IPS DF 4.7 (cell line): Measurements from ENCODE around the gene ARVCF.

ENCODE experiments used
- DNase-seq: peaks from one replicate; pipeline ENCODE4 v3.0.0-alpha.2; 2013; ENCODE audit warnings: low spot score; ENCODE audit errors: extremely low read depth

ARVCF gene

GRCh38 chr22:20031732-20032406 is 15.2 kb upstream of the ARVCF start:
- no peak for DNase-seq

- DNase-seq, result no peak
Observed at GRCh38 chr22:20029550-20030225, 13.1 kb upstream of the ARVCF start.

GRCh38 chr22:20028855-20029549 is 12.4 kb upstream of the ARVCF start:
- no peak for DNase-seq

DNA sequence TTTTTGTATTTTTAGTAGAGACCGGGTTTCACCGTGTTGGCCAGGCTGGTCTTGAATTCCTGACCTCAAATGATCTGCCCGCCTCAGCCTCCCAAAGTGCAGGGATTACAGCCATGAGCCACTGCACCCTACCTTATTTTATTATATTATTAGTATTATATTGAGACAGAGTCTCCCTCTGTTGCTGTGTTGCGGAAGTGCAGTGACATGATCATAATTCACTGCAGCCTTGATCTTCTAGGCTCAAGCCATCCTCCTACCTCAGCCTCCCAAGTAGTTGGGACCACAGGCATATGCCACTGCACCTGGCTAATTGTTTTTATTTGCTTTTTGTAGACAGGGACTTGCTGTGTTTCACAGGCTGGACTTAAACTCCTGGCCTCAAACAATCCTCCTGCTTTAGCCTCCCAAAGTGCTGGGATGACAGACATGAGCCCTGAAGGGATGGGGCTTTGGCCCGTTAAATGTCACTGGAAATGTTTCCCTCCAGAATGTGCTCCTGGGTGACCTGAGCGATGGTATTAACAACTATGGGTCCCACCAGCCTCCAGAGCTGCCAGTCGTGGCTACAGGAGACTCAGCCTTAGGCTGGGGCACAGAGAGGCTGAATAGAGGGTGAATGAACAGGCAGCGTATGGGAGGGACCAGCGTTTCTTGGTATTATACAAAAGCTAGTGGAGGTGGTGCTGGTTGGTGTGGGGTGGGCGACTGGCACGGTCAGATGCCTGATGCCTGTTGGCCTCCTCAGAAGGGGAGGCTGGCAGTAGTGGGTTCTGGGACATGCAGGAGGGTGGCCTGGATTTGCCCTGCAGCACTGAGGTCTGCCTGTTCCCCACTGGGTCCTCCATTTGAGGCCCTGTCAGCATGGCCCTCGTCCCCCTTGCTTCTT is 11.6 kb upstream of the ARVCF start:
- DNase-seq, result no peak

DNA sequence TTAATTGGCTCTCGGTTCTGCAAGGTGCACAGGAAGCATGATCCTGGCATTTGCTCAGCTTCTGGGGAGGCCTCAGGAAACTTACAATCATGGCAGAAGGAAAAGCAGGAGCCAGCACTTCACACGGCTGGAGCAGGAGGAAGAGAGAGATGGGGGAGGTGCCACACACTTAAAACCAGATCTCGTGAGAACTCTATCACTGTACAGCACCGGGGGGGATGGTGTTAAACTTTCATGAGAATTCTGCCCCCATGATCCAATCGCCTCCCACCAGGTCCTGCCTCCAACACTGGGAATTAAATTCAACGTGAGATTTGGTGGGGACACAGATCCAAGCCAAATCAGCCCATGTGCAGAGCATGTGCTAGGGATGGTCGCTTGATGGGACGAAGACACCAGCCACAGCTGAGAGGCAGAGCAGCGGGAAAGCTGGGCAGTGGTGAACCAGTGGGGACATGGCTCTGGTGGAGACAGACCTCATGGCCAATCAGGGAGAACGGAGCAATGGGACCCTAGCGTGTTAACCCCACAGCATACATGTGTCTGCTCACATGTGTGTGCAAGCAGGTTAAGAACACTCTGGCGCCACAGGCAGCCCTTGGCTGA is 10.5 kb upstream of the ARVCF start:
- no peak for DNase-seq

DNA sequence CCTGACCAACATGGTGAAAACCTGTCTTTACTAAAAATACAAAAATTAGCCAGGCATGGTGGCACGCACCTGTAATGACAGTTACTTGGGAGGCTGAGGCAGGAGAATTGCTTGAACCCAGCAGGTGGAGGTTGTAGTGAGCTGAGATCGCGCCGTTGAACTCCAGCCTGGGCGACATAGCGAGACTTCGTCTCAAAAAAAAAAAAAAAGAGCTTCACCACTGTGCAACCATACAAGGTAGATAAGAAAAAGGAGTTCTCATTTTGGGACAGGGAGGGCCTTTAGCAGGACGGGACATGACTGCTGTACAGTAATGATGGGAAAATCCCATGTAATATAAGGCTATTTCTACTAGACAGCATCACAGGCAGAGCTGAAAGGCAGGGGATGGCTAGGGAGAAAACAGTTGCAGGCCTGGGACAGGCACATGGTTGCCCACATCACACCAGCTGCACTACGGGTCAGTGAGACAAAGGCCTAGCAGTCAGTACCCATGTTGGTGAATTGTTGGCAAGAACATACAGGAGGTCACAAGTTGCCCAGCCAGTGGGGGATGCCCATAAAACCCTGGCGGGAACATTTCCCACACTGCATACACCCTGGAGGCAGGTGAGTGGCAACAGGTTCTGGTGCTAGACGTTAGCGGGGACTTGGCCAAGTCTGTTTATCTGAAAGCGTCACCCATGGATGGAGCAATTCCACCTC is 9.7 kb upstream of the ARVCF start:
- DNase-seq, result no peak

DNA sequence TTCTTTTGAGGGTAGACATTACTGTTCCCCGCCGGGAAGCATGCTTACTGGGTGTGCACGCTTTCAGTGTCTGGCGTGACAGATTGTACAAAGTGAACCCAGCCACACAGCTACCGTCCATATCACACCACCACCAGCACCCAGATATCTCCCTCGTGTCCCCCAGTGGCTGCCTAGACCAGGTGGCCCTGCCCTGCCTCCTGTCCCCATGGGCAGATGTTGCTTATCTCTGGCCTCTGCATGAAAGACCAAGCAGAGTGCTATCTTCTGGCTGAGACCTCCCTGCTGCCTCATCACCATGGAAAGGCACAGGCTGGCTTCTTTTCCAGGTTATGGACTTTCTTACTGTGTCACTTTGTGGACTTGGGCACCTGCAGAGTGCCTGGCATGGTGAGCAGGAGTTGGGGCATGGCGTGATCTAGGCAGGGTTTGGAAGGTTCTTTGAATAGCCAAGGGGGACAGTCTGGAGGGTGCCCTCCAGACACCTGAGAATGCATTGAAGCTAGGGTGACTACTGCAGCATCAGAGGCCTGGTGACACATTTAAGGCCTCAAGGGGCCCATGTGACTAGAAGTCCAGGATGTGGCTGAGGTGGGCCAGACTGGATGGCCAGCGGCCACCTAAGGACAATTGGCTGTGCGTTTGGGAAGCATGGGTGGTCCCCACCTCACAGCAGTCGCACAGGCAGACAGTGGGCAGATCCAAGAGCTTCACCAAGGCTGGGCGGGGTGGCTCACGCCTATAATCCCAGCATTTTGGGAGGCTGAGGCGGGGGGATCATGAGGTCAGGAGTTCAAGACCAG is 9.0 kb upstream of the ARVCF start:
- no peak for DNase-seq

DNA sequence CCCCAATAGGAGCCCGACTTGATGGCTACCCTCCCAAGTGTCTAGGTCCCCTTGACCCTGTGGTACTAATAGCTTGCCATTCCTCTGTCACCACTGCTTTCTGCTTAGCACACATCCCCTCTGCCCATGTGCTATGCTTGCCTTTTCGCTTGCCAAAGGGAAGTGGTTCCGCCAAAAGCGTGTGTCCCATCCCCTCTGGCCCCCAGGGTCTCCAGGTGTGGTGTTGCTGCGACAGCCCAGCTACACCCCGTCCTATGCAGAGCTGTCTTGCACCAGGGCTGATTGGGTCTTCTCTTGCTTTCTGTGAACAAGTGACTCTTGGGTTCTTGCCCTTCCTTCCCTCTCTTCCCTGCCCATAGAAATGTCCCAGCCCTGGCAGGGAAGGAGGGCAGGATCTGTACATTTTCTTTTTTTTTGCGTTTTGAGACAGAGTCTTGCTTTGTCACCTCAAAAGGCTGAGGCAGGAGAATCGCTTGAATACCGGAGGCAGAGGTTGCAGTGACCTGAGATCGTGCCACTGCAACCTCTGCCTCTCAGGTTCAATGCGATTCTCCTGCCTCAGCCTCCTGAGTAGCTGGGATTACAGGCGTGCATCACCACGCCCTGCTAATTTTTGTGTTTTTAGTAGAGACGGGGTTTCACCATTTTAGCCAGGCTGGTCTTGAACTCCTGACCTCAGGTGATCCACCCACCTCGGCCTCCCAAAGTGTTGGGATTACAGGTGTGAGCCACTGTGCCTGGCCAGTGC is 8.2 kb upstream of the ARVCF start:
- no peak for DNase-seq

GRCh38 chr22:20024225-20024624 is 7.6 kb upstream of the ARVCF start:
- no peak for DNase-seq

- DNase-seq, result no peak
Observed at GRCh38 chr22:20022978-20023613, 6.5 kb upstream of the ARVCF start.

DNA sequence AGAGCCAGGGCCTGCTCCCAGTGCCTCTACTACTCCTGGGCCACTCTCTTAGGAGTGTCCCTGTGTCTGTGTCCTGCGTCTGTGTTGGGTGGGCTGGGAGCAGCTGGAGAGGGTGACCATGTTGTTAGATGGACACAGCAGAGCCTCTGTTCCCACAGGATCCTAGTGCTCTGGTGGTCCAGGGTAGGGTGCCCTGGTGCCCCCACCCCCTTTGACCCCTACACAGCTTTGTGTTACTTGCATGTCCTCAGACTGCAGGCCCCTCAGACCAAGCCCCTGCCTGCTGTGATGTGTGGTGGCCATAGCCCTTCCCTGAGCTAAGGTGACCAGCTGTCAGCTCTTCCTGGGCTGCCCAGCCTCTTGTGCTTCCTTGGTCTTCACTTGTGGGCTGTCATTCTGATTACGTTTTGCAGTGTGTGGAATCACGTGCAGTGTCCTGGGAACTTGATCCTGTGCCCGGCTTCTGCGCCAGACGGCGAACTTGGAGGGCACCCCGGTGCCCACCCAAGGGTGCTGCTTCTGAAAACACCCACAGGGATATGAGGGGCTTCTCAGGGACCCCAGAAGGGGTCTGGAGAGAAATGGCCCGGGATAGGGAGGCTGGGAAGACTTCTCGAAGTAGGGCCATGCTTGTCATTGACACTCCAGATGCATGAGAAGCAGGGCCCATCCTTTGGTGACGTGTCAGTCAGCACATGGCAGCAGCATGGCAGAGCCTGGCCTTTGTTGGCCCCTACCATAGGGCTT is 5.8 kb upstream of the ARVCF start:
- no peak for DNase-seq

DNA sequence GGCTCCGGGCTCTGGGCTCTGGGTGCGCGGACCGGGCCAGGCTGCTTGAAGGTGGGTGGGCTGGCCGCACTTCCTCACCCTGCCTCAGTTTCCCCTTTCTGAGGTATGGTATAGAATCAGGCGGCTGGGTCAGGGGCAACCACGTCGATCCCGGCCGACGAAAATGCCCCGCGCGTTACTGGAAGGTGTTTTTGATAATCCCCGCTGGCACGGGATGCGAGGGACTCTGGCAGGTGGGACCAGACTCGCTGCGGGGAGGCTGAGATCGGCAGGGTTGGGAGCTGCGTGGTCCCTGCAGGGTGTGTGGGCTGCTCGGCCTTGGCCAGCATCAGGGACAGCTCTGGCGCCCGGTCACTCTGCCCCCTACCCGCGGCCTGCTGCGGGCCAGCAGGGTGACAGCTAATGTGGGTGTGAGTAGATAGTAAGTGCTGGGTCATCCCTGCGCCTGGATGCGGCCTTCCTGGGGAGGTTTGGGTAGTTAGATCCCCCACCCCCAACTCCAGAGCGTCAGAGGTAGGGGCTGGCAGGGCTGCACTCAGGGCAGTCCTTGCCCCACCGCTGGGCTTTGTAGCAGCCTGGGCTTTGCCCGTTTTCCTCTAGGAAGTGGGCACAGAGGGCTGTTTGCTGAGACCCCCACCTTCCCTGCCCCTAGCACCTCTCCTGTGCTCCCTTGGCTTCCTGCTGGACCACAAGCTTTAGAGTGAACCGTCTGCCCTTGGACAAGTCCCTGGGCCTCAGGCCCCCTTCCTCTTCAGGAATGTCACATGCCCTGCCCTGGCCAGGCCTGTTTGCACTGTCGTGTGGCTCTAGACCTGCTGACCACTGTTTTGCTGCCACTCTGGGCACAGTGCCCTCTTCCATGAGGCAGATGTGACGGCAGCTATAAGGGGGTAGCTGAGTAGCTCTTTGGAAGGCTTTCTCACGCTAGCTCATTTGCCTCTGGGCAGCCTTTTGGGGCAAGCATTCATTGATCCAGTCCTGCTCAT is 4.9 kb upstream of the ARVCF start:
- no peak for DNase-seq

- no peak for DNase-seq
Observed at GRCh38 chr22:20020533-20021195, 4.0 kb upstream of the ARVCF start, which contains the start of gene TANGO2. TSS of gene TANGO2 (plus strand) at chr22:20021110. CDS start at chr22:20036799, 15,689 bp downstream.

GRCh38 chr22:20019661-20020532 is 3.3 kb upstream of the ARVCF start:
- no peak for DNase-seq

GRCh38 chr22:20018001-20018400 is 1.4 kb upstream of the ARVCF start:
- DNase-seq, result no peak
